HG02943 (cell line): Measurements from ENCODE around the gene ATG5.

Source experiments
- ATAC-seq: cut with Tn5 transposase; IDR thresholded peaks from one replicate; pipeline ENCODE4 v1.9.1; 2021; ENCODE audit warnings: mild to moderate bottlenecking, low read depth, moderate library complexity; ENCODE audit not compliant: unreplicated experiment

Gene ATG5

GRCh38 chr6:106136845-106137244 is 188.7 kb downstream of the ATG5 start:
- no peak for ATAC-seq

GRCh38 chr6:106135911-106136571 is 189.5 kb downstream of the ATG5 start:
- ATAC-seq: no peak

- ATAC-seq: no peak
Observed at GRCh38 chr6:106134906-106135634, 190.5 kb downstream of the ATG5 start.
